DND-41 (cell line): ENCODE measurements around the gene CNKSR2.

Experiments
- EZH2 ChIP-seq: IDR thresholded peaks from 3 replicates; pipeline ENCODE4 v1.6.1; 2012; ENCODE audit warnings: borderline replicate concordance, low read depth, mild to moderate bottlenecking, moderate library complexity, low read length, inconsistent platforms; ENCODE audit not compliant: severe bottlenecking
- TF ChIP-seq, protein P1 (sequence below): IDR thresholded peaks from 2 replicates; pipeline ENCODE4 v1.5.1; 2012; ENCODE audit warnings: borderline replicate concordance, low read length, moderate library complexity, mild to moderate bottlenecking; ENCODE audit not compliant: poor library complexity, severe bottlenecking; ENCODE audit errors: extremely low read depth

DNA sequence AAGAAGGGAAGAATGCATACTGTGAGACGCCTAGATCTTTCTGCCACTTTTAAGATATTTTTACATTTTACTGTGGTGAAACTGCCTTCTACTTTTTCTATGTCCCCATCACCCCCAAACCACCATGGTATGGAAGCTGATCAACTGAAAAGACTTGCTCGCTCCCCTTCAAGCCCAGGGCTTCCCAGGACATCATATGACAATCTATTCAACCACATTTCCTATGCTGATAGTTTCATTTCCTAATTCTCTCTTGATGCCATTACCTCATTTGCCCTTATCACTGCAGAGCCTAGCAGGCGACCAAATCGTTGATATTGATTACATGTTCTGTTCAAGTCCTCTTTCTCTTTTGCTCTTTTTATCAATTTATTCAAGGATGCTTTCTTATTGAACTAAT lies 324.1 kb downstream of the CNKSR2 start:
- TF ChIP-seq, protein P1, sequence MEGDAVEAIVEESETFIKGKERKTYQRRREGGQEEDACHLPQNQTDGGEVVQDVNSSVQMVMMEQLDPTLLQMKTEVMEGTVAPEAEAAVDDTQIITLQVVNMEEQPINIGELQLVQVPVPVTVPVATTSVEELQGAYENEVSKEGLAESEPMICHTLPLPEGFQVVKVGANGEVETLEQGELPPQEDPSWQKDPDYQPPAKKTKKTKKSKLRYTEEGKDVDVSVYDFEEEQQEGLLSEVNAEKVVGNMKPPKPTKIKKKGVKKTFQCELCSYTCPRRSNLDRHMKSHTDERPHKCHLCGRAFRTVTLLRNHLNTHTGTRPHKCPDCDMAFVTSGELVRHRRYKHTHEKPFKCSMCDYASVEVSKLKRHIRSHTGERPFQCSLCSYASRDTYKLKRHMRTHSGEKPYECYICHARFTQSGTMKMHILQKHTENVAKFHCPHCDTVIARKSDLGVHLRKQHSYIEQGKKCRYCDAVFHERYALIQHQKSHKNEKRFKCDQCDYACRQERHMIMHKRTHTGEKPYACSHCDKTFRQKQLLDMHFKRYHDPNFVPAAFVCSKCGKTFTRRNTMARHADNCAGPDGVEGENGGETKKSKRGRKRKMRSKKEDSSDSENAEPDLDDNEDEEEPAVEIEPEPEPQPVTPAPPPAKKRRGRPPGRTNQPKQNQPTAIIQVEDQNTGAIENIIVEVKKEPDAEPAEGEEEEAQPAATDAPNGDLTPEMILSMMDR = no peak
- TF ChIP-seq EZH2 = no peak
